ENCODE data around the gene LETM1.

Gene LETM1

DNA sequence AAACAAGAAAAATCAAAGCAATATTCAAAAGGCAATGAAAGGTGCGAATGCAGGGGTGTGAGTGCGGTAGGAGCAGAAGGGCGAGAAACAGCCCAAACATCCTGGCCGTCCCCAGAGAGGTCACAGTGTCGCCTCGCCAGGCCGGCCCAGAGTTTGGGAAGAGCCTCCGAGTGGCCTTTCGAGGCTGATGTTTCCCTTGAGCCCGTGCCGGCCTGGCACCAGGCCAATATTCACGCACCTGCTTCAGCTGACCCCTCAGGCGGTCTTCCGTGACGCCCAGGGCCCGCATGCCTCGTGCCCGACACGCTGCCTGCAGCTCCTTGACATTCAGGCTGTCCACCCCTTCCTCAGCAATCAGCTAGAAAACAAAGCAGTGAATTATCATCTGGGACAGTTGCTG, 30.6 kb downstream of the LETM1 start:
- DNase-seq (ENCODE audit: low read depth): no peak

DNA sequence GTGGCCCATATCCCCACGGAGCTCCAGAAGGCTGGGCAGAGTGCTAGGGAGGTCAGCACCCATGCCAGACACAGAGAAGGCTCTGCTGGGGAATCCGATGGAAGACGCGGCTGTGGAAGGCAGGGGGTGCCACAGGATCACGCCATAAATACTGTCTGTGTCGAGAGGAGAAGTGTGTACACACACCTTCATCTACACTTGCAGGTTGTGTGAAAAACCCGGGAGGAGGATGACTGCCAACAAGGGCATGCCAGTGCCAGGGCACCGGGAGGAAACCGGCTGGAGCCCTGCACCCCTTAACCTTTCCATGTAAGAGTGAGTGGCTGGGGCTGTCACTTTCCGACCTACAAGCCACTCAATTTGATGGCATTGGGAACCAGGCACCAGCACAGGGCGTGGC, 31.2 kb downstream of the LETM1 start:
- DNase-seq (ENCODE audit: low read depth): no peak

DNA sequence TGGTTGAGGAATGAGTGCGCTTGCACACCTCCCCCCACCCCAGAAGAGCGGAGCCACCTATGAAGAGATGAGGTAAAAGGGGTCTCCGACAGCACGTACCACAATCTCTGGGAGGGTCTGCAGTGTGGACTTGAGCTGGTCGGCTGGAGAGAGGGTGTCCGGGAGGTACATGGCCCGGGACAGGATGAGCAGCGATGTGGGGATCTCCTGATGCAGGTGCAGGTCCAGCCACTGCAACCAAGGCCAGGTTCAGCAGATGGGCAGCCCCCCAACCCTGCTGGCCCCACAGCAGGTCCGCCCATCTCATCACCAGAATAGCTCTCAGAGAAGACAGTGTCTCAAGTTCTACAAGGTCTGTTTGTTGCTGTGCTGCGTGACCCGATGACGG, 32.4 kb downstream of the LETM1 start:
- DNase-seq (ENCODE audit: low read depth): no peak

DNA sequence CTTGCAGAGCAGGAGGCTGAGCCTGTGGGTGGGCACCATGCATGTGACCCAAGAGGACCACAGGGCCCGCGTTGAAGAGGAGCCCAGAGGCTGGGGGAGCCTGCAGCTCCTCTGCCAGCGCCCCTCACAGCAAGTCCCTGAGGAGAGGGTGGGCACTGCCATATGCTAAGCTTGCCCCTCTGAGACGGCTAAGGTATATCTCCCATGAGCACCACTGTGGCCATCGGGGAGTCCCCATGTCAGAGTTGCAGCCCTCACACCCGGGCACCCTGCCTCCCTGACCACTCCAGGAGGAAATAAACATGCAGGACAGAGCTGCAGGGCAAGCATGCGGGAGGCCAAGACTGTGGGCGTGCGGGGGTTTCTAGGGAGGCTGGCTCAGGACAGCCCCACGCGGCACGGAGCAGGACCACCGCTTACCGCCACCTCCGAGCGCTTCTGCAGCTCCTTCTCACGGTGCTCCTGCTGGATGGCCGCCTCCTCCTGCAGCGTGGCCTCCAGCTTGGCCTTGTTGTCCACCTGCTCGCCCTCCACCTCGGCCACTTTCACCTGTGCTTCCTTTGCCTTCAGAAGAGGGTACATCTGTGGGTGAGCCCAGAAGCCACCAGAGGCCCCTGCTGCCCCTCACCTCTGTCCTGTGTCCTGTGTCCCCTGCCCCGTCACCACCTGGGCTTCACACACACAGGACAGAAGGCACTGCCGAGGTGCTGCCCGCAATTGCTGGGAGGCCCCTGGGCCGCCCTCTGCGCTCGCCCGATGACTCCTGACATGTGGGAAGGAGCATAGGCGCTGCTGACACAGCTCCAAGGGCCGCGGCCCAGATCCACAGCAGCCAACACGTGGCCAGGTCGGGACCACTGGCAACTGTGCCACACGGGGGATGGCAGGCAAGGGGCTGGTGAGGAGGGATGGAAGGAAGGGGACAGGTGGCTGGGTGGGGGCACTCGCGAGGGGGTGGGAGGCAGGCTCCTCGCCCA, 33.1 kb downstream of the LETM1 start:
- DNase-seq (ENCODE audit: low read depth): no peak

DNA sequence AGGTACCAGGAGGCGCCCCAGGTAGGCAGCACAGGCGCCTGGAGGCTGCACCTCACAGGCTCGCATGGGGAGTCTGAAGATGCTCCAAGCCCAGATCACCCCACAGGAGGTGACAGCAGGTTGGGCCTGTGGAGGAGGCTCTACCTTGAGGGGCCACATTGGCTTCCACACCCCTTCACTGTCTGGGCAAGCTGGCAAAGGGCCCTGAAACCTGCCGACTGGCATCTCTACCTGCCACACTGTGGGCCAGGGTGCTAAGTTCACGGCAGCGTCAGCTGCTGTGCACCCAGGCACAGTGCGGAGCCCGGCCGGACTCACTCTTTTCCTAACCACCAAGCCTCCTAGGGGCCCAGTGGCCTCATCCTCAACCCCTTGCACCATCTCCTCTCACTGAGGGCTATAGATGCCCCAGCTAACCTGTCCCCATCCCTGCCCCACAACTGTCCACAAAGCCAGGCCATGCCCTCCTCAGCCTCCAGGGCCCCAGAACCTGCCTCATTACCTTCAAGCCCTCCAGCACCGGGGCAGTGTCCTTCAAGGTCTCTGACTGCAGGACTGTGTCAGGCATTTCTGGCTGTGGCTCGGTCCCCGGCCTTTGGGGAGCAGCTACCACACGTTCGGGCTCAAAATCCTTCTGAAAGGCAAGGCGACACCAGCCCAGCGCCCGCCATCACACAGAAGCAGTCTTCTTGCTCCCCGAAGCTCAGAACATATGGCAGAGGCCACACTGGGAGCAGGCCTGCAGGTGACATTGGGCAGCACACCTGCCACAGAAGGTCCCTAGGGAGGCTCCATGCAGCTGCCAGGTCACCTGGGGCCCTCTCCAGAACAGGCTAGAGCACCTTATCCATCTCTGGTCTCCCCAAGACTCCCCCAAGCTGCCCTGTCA, 34.0 kb downstream of the LETM1 start:
- DNase-seq (ENCODE audit: low read depth): no peak

DNA sequence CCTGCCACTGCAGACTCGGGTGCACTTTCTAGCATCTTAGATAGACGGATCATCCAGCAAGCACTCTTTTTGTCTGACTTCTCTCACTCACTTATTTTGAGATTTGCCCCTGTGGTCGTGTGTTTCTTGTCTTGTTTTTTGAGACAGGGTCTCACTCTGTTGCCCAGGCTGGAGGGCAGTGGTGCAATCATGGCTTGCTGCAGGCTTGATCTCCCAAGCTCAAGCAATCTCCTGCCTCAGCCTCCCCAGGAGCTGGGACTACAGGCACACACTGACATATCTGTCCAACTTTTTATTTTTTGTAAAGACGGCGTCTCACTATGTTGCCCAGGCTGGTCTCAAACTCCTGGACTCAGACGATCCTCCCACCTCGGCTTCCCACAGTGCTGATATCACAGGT, 36.1 kb downstream of the LETM1 start:
- DNase-seq (ENCODE audit: low read depth): no peak

DNA sequence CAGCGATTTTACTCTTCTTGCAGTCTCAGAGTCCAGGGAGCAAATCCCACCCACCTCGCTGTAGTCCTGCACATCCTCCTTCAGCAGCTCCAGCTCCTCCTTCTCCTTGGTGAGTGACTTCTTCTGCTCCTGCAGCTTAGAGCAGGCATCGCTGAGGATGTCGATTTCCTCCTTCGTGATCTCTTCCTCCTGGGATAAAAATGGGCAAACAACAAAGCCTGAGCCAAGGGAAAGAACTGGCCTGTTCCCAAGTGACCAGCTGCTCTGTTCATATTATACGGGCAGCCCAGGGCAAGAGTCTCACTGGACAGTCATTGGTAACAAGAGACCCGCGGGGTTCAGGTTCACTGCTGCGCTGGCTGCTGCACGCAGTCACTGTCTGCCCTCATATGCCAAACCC, 36.7 kb downstream of the LETM1 start:
- peak; percentile 22 for DNase-seq (ENCODE audit: low read depth)

DNA sequence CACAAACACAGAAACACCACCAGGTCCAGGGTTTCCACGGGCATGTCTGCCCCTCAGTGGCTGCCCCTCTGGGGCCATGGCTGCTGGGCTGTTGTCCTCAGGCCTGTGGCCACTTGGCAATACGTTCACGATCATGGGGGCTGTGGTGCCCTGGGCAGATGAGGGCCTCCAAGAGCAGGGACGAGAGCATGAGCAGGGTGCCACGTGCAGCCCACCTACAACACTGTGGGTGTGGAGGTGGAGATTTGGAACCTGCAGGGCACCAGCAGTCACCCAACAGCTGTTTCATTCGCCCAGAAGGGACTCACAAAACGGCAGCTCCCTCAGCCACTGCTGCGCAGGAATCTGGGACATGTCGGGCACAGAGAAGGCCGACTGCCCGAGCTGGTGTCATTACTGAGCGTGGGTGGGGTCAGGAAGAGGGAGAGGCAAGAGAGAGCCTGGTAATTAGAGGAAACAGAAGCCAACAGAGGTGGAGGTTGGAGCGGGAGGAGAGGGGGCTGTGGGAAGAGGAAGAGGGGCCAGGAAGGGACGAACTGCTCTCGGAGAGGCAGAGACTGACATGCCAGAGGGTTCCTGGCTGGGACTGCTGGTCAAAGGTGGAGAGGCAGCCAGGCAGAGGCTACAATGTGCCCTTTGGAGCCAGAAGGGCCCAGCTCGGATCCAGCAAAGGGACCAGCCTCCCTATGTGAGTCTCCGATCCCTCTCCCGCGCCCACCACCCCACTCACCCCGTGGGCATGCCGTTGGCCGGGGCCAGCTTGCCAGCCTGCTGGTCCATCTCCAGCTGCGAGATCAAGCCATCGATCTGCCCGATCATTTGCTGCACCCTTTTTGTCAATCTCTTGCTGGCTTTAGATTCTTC, 39.7 kb downstream of the LETM1 start:
- no peak for DNase-seq (ENCODE audit: low read depth)

DNA sequence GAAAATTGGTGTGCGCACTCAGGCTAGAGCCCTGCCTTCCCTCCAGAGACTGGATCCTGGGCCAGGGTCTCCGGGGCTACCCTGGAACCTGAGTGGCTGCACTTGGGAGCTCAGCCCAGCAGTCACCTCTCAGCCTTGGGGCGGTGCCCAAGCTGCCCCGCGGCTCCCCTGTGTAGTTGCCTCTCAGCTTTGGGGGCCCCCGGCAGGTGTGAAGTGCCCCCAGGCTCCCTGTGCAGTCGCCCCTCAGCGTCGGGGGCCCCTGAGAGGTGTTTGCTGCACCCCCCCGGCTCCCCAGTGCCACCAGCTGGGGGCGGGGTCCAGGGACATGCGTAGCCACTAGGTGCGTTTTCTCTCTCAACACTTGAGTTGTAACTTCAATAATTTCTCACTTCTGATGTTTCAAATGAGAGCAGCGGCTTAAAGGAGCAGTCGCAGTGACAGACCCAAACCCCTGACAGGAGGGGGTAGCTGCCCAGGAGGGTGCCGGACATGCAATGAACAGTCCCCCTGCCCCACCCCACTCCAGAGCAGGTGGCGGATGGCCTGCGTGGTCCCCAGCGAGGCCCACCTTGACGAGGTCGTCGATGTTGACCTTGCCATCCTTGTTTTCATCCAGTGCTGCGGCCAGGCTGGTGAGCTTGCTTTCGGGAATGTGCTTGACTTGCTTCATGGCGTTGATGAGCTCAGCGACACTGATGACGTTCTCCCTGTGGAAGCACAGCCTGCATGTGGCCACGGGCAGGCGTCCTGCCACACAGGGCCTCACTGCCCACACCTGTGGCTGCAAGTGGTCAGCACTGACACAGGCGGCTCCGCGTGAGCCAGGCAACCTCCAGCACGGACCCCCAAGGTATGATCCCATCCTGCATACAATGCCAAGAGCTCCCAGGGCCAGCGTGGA, 40.6 kb downstream of the LETM1 start:
- no peak for DNase-seq (ENCODE audit: low read depth)

DNA sequence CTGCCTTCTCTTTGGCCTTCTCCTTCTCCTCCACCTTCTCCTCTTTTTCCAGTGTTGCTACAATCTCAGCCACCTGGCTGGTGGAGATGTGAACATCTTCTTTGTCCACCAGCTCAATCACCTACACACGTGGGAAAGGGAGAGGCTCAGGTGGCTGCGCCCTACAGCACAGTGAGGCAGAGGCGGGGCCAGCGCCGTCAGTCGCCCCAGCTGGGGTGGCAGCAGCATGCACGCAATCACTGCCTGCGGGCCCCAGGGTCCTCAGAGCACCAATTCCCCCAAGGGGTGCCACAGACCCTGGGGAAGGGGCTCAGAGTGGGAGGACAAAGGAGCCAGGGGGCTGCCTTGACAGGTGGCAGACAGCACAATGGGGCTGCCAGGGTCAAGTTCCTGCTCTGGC, 41.5 kb downstream of the LETM1 start:
- DNase-seq (ENCODE audit: low read depth): no peak

DNA sequence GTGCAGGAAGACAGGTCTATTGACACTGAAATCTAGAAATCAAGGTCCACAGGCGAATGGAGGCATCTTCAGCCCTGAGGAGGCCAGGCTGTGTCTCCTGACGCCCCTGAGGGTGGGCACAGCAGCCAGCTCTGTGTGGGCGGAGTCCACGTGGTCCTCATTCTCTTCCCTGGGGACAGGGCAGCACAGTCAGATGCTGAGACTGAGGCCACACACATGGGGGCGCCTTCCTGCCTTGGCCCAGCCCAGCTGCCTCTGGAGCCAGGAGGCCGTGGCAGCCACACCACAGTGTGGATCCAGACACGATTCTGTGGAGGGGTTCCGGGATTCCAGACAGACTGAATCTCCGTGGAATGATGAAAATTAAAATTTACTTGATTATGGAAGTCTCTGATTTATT, 42.0 kb downstream of the LETM1 start:
- DNase-seq (ENCODE audit: low read depth): no peak

DNA sequence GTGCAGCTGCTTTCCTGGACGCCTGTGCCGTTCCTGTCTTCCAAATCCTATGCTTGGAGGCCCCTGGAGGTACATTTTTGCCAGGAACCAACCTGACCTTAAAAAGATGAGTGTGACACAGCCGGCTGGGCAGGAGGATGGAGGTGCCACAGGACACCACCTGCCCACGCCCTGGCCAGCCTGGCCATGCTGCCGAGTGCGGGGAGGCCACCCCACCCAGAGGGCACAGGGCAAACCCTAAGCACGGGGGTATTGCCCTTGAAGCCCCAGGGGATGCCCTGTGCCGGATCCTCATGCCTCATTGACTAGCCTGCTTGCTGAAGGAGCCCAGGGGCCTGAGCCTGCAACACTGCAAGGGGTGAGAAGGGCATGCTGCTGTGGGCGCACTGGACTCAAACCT, 42.7 kb downstream of the LETM1 start:
- DNase-seq (ENCODE audit: low read depth): no peak

DNA sequence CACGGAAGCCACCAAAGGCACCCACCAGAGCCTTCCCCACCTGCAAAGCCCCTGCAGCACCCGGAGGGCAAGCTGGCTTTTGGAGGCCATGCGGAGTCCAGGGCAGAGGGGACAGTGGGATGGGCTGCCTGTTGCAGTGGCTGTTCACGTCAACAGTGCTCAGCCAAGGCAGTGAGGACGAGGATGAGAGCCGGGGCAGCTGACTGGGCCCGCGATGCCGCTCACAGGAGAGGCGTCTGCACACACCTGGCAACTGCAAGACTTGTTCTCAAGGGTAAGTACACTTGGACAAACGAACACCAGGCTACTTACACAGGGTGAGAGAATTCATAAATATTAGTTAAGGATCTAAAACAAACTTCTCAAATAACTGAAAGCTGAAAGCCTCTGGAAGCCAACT, 43.2 kb downstream of the LETM1 start:
- DNase-seq (ENCODE audit: low read depth): no peak

DNA sequence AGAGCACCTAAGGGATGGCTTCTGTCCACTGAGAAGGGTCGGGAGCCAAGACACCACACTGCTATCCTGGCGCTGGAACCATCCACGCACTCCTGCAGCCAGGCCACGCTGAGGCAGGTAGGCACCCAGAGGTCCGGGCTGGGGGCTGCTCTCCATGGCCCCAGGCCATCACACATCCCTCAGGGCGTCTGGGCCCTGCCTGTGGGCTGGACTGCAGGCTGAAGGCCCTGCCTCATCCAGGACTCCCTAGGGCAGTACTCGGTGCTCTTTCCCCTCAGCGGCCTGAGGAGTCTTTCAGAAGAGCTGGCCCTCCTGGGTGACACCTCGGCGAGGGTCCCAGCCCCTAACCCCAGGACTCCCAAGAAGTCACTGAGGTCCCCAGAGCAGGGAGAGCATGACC, 45.2 kb downstream of the LETM1 start:
- no peak for DNase-seq (ENCODE audit: low read depth)

DNA sequence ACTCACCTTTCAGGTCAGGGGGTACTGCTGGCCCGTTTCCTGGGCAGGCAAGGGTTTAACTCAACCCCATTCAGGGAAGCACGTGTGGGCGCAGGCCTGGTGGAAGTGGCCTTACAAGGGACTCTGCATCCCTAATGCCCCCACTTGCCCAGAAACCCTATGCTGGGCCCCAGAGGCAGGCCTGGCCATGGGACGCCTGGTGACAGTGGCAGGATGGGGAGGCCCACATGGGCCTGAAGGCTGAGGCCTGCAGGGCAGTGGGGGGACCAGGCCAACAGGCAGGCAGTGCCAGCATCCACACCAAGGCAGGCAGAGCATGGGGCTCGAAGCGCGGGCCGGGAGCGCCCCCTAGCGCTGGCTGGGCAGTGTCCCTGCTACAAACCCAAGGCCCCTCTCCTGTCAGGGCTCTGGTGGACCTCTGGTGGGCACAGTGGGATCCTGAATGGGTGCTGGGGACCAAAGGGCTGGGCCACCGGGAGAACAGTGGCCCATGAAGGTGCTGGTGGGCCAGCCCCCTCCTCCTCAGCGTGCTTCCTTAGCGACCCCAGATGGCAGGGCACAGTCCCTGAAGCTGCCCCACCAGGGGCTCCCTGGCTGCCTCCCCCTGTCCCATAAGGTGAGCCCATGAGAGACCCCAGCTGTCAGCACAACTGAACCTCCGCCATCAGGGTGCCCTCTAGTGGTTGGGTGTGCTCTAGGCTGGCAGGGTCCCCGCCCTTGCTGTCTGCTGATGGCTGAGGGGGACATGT, 46.0 kb downstream of the LETM1 start:
- DNase-seq (ENCODE audit: low read depth): peak; percentile 51

DNA sequence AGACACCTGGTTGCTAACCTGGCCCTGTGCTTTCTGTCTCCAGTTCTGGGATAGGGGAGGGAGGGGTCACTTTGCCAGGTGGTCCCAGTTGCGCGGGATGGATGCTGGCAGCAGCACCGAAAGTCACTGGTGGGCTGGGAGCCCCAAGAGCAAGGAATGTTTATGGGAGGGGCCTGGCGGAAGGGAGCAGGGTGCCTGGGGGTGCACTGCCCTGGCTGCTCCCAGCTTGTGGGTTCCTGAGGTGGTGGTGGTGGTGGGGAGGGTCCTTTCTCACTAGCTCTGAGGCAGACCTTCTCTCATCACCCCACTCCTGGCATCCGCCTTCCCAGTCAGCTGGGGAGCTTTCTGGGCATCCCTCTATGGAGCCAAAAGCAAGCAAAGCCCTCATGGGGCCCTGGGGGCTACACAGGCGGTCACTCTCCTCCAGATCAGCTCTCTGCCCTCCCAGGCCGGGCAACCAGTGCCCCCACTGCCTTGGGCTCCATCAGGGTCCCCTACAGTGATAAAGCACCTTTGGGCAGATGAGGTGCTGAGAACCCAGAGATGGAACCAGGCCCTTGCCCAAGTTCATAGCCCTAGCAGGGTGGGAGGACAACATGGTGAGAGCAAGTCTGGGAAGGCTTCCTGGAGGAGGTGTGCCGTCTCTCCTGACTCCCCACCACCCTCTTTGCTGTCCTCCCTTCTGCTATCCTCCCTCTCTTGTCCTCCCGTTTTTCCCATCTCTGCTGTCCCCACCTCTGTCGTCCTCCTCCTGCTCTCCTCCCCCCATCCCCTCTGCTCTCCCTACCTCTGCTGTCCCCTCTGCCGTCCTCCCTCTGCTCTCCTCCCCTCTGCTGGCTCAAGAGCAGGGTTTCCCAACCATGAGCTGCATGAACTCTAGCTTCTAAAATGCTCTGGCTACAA, 46.9 kb downstream of the LETM1 start:
- DNase-seq (ENCODE audit: low read depth): no peak

DNA sequence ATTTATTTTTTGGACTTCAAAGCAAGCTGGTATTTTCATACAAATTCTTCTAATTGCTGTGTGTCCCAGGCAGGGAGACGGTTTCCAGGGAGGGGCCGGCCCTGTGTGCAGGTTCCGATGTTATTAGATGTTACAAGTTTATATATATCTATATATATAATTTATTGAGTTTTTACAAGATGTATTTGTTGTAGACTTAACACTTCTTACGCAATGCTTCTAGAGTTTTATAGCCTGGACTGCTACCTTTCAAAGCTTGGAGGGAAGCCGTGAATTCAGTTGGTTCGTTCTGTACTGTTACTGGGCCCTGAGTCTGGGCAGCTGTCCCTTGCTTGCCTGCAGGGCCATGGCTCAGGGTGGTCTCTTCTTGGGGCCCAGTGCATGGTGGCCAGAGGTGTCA, 47.6 kb downstream of the LETM1 start:
- DNase-seq (ENCODE audit: low read depth): no peak

DNA sequence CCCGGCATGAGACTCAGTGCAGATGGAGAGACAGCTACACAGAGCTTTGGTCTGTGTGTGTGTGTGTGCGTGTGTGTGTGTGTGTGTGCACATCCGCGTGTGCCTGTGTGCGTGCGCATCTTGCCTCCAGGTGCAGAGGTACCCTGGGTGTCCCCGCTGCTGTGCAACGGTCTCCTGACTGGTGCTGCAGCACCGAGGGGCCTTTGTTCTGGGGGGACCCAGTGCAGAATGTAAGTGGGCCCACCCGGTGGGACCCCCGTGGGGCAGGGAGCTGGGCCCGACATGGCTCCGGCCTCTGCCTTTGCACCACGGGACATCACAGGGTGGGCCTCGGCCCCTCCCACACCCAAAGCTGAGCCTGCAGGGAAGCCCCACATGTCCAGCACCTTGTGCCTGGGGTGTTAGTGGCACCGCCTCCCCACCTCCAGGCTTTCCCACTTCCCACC, 48.6 kb downstream of the LETM1 start:
- no peak for DNase-seq (ENCODE audit: low read depth)
